ENCODE data around the gene ZNF574.

GRCh38 chr19:42117076-42117475 lies 41.1 kb downstream of the ZNF574 start:
- TF ChIP-seq CTCF (conservative IDR thresholded peaks at IDR 0.05; ENCODE audit: low read depth, low read length), result no peak
- TF ChIP-seq EZH2 (IDR thresholded peaks at IDR 0.05; ENCODE audit: borderline replicate concordance, low read depth, low read length, poor library complexity, severe bottlenecking), result no peak
